CD4-positive, alpha-beta T cell (primary cell): ENCODE results near the gene SLC9A2. TPM values are rescaled to one million over a fixed set of nuclear protein-coding genes. Genes with fewer than 3 reads are reported as not detected.

Experiments used
- ATAC-seq: fragments of 200-7000 bp; cut with Tn5 transposase; one replicate; pipeline ENCODE4 v1.10.0; 2022; ENCODE audit warnings: mild to moderate bottlenecking; ENCODE audit not compliant: poor library complexity
- CTCF ChIA-PET: fragments of 350-600 bp; sonication (Branson Sonifier 250); formaldehyde crosslinking; loops from one replicate; lab custom pipeline; 2021; ENCODE audit warnings: antibody characterized with exemption, inconsistent platforms; lab: Charles Lee
- POLR2A ChIA-PET: fragments of 350-600 bp; sonication (Branson Sonifier 250); formaldehyde crosslinking; loops from one replicate; lab custom pipeline; 2021; ENCODE audit warnings: antibody characterized with exemption, inconsistent platforms; lab: Charles Lee
- DNase-seq, 14 experiments: peaks; one replicate each; pipeline ENCODE4 v3.0.0-alpha.2; 2013 to 2020; ENCODE audit warnings: mixed read lengths in 2 of 14
- H3K27ac ChIP-seq, 2 donors: one replicate each; pipeline versions ENCODE4 v1.5.1 to v1.7.0; 2013; ENCODE audit warnings: low read length in 2 of 2, low read depth in 1 of 2, mild to moderate bottlenecking in 1 of 2
- H3K27me3 ChIP-seq, 2 experiments: 1 replicate in 1 of 2; 2 replicates in 1 of 2; pipeline versions ENCODE4 v1.6.1 to v1.7.0; 2013; ENCODE audit warnings: low read length in 2 of 2, control low read depth in 1 of 2, mild to moderate bottlenecking in 1 of 2, moderate library complexity in 1 of 2; ENCODE audit not compliant: insufficient read depth in 2 of 2, control insufficient read depth in 1 of 2
- H3K36me3 ChIP-seq: one replicate; pipeline ENCODE4 v1.6.1; 2013; ENCODE audit warnings: low read length, control low read depth; ENCODE audit not compliant: insufficient read depth
- H3K4me1 ChIP-seq: one replicate; pipeline ENCODE4 v1.6.1; 2013; ENCODE audit warnings: low read length, control low read depth; ENCODE audit not compliant: insufficient read depth
- H3K4me3 ChIP-seq: one replicate; pipeline ENCODE4 v1.5.1; 2013; ENCODE audit warnings: mild to moderate bottlenecking, low read length, moderate library complexity
- H3K9me3 ChIP-seq, 2 experiments: 1 replicate in 1 of 2; 2 replicates in 1 of 2; pipeline versions ENCODE4 v1.6.1 to v1.7.0; 2013; ENCODE audit warnings: low read length in 2 of 2, mild to moderate bottlenecking in 2 of 2, control low read depth in 1 of 2, moderate library complexity in 1 of 2; ENCODE audit not compliant: control insufficient read depth in 1 of 2, insufficient read depth in 1 of 2
- H3K27ac Mint-ChIP-seq: one replicate; pipeline ENCODE4 v1.8.0; 2020; ENCODE audit warnings: mixed read lengths
- H3K27me3 Mint-ChIP-seq: one replicate; pipeline ENCODE4 v1.8.0; 2021; ENCODE audit warnings: mixed read lengths
- H3K36me3 Mint-ChIP-seq: one replicate; pipeline ENCODE4 v1.8.0; 2021; ENCODE audit warnings: low read depth, mixed read lengths
- H3K4me1 Mint-ChIP-seq: one replicate; pipeline ENCODE4 v1.8.0; 2021; ENCODE audit warnings: low read depth, mixed read lengths
- H3K4me3 Mint-ChIP-seq: one replicate; pipeline ENCODE4 v1.8.0; 2020; ENCODE audit warnings: mild to moderate bottlenecking, mixed read lengths
- H3K9me3 Mint-ChIP-seq: one replicate; pipeline ENCODE4 v1.8.0; 2020; ENCODE audit warnings: mixed read lengths
- CTCF ChIP-seq: fragments of 200-600 bp; IDR thresholded peaks from one replicate; pipeline ENCODE4 v1.8.0; 2022; ENCODE audit warnings: antibody characterized with exemption, mild to moderate bottlenecking
- intact Hi-C, 2 experiments: fragments of 100-400 bp; cut with DNase I in 1 of 2; cut with micrococcal nuclease in 1 of 2; formaldehyde crosslinking; loops; one replicate each; pipeline versions ENCODE4 v1.15.1 to v1.9.0; 2023 to 2025; cut with DNase I, micrococcal nuclease
- total RNA-seq, 174 experiments: library from RNA in 2 of 174; stranded (reverse) in 2 of 174; gene quantifications; one replicate each; pipeline ENCODE4 v1.2.3 and lab custom pipeline; 2021 to 2026

Gene SLC9A2
- total RNA-seq, 2 experiments from 2014 or later, result not detected

GRCh38 chr2:102668171-102668570, 48.8 kb downstream of the SLC9A2 start:
- DNase-seq, result no peak
- no peaks in the 10 kb centered on the region for H3K27me3 ChIP-seq
- Mint-ChIP-seq H3K4me3 (no peak overlapping the region), H3K4me1 (peaks cover 7% of the 10 kb centered on the region), H3K27ac (no peak overlapping the region), H3K9me3 (no peaks in the 10 kb centered on the region), H3K36me3 (no peaks in the 10 kb centered on the region), H3K27me3 (no peaks in the 10 kb centered on the region)
- H3K9me3 ChIP-seq, result no peaks in the 10 kb centered on the region
- ChIA-PET POLR2A (no interaction called here), CTCF (no interaction called here)
- no peaks in the 10 kb centered on the region for H3K4me1 ChIP-seq
- no peak overlapping the region for H3K4me3 ChIP-seq
- no peak overlapping the region for H3K27ac ChIP-seq
- no peaks in the 10 kb centered on the region for H3K36me3 ChIP-seq
- TF ChIP-seq CTCF, result no peak
- ATAC-seq, result no peak
- intact Hi-C loops, result no loop called here

GRCh38 chr2:102669401-102669800, 50.0 kb downstream of the SLC9A2 start:
- intact Hi-C loops, result no loop called here
- no peak overlapping the region for H3K4me3 Mint-ChIP-seq
- Histone ChIP-seq H3K4me1 (no peaks in the 10 kb centered on the region), H3K36me3 (no peaks in the 10 kb centered on the region), H3K4me3 (no peak overlapping the region), H3K27me3 (no peaks in the 10 kb centered on the region), H3K9me3 (no peaks in the 10 kb centered on the region), H3K27ac (no peak overlapping the region)
- no peak for ATAC-seq
- no peaks in the 10 kb centered on the region for H3K36me3 Mint-ChIP-seq
- POLR2A ChIA-PET, result no interaction called here
- CTCF ChIA-PET, result no interaction called here
- no peak for TF ChIP-seq CTCF
- H3K9me3 Mint-ChIP-seq, result no peaks in the 10 kb centered on the region
- H3K27ac Mint-ChIP-seq, result no peak overlapping the region
- peaks cover 2% of the 10 kb centered on the region for H3K4me1 Mint-ChIP-seq
- DNase-seq, result no peak
- H3K27me3 Mint-ChIP-seq, result no peaks in the 10 kb centered on the region

GRCh38 chr2:102672107-102672776, 52.9 kb downstream of the SLC9A2 start:
- ChIA-PET POLR2A (no interaction called here), CTCF (no interaction called here)
- Mint-ChIP-seq H3K4me1 (no peaks in the 10 kb centered on the region), H3K36me3 (no peaks in the 10 kb centered on the region), H3K27me3 (no peaks in the 10 kb centered on the region), H3K27ac (no peak overlapping the region), H3K9me3 (no peaks in the 10 kb centered on the region), H3K4me3 (no peak overlapping the region)
- DNase-seq, result no peak
- H3K36me3 ChIP-seq, result no peaks in the 10 kb centered on the region
- TF ChIP-seq CTCF, result no peak
- H3K27me3 ChIP-seq, result no peaks in the 10 kb centered on the region
- H3K9me3 ChIP-seq, result no peaks in the 10 kb centered on the region
- no peak overlapping the region for H3K27ac ChIP-seq
- intact Hi-C loops, result no loop called here
- ATAC-seq, result no peak
- no peak overlapping the region for H3K4me3 ChIP-seq
- no peaks in the 10 kb centered on the region for H3K4me1 ChIP-seq
